Subcutaneous adipose tissue (tissue), 4 donors: ENCODE data around the gene PLCB2. TPM values are rescaled to one million over a fixed set of nuclear protein-coding genes. Genes with fewer than 3 reads are reported as not detected.

ENCODE experiments used
- total RNA-seq, 4 donors: library from RNA; depleted of rRNA; stranded (reverse); fragments of >200 nt; gene quantifications; one replicate each; pipeline ENCODE4 v1.1.0, GENCODE V29; 2016
- TF ChIP-seq, protein P1 (sequence below): fragments of 450-650 bp; IDR thresholded peaks from one replicate; pipeline ENCODE4 v1.5.1; 2016; ENCODE audit warnings: low read depth, mild to moderate bottlenecking, control low read depth, antibody characterized with exemption, moderate library complexity

Gene PLCB2
- total RNA-seq, 4 donors from 2014 or later: 13.8 to 69.7 (median 20.2) TPM

DNA sequence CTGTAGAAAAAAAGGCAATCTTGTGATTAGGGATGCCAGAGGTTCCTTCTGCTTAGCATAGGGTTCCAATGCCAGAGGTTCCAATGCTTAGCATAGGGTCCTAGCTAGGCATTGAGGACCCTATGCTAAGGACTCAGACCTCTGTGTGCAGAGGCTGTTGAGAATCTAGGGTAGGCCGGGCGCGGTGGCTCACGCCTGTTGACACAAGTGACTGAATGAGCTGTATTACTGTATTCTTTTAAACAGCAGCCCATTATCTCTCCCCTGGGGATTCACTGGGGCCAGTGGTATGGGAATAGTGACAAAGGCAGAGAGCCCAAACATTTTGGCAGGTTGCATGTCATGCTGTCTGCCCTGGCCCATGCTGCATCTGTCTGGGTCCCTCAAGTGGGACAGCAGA, 52.7 kb downstream of the PLCB2 start:
- TF ChIP-seq, protein P1, sequence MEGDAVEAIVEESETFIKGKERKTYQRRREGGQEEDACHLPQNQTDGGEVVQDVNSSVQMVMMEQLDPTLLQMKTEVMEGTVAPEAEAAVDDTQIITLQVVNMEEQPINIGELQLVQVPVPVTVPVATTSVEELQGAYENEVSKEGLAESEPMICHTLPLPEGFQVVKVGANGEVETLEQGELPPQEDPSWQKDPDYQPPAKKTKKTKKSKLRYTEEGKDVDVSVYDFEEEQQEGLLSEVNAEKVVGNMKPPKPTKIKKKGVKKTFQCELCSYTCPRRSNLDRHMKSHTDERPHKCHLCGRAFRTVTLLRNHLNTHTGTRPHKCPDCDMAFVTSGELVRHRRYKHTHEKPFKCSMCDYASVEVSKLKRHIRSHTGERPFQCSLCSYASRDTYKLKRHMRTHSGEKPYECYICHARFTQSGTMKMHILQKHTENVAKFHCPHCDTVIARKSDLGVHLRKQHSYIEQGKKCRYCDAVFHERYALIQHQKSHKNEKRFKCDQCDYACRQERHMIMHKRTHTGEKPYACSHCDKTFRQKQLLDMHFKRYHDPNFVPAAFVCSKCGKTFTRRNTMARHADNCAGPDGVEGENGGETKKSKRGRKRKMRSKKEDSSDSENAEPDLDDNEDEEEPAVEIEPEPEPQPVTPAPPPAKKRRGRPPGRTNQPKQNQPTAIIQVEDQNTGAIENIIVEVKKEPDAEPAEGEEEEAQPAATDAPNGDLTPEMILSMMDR: no peak

DNA sequence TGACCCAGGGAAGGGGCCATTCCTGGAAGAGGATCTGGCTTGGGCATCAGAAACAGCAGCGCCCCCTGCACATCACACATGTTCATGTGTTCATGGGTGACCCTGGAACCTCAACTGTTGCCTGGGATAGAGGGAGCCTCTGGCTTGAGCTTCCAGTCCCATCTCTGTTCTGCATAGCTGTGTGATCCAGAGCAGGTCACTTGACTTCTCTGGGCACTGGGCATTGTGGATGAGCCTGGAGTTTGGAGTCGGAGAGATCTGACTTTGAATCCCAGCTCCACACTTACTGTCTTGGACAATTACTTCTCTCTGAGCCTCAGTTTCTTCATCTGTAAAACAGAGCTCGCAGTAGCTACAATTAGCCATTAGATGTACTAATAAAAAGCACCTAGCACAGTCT, 53.3 kb downstream of the PLCB2 start:
- TF ChIP-seq, protein P1: no peak

DNA sequence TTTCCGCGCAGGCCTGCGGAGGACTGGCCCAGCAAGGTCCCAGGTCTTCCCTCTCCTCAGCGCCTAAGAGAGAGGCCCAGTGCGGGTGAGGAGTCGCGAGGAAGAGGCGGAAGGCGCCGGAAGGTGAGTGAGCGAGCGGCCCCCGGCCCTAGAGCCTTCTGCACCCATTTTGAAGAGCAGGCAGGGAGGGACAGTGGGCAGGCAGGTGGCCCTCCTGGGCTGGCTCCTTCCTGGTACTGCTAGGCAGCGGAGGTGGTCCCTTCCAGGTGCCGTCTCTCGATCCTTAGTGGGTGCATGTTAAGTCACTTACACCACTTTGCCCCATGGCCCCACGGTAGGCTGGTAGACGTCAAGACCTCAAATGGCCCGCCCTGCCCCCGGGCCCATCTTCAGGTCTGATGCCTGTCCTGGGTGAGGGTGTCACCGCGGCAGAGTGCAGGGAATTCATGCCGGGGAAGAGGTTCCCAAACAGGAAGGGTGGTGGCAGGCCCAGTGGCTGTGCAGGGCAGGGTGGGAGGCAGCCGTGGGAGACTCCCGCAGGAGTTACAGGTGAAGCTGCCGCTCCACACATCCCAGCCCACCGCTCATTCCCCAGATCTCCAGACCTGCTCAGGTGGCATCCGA, 54.5 kb downstream of the PLCB2 start:
- TF ChIP-seq, protein P1: no peak

DNA sequence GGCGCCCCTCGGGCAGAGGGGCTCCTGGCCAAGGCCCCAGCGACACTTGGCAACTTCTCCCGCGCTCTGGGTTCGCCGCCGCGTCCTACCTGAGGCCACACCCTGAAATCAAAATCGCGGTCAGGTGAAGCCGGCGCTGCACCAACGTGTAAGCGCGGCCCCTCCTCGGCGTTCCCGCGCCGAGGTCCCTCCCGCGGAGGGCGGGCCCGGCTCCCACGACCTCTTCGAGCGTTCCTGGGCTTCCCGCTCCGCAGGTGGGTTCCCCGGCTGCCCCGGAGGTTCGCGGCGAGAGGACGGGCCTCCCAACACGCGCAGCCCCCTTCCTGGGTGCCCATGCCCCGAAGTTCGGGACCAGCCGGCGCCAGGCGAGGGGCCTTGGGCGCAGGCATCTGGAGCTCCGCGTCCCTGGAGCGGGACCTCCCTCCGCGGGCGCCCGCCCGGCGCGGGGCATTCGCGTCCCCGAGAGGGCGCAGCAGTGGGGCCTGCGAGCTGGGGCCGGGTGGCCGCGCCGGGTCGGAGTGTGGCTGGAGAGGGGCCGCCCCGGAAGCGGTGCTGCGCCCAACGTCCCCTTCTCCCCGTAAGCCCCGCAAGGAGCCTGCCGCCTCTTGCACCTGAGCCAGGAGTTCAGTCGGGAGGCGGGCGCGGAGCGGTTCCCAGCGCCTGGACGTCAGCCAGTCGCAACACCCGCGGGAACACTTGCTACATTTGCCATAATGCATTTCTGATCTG, 55.1 kb downstream of the PLCB2 start:
- TF ChIP-seq, protein P1: no peak

DNA sequence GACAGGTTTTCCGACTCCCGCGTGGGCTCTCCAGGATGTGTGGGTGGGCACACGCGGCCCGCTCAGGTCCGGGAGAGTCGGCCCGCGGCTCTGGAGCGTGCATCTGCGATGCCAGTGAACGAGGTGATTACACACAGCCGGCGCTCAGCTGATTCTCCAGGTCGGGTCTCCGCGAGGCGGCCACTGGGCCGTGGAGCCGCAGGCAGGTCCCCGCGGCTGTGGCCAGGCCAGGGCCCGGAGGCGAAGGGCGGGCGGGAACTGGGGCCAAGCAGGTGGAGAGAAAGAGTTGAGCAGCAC, 55.6 kb downstream of the PLCB2 start:
- TF ChIP-seq, protein P1: no peak

DNA sequence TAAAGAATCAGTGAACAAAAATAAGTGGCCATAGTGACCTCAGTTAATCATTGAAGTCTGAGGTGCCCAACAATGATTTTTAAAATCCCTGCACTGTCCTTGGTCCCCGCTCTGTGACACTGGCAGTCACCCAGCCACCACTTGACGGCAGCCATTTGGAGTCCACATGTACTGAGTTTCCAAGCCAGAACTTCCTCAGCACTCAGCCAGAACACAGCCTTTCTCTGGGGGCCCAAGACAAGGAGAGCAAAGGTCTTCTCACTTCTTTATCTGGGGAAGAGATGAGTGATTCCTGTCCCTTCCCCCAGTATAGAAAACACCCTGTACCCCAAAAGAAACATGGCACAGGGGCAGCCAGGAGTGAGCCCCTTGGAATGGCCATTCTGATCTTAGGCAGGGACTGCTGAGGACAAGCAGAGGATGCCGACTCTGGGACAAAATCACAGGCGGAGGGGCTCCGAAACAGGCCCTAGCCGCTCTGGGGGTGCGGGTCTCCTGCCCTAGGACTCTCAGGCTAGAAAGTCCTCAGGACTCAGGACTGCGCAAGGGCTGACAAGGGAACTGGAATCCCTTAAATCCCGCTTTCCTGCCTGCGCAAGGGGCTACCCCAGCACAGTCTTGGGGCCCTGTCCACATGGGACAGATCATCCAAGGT, 56.1 kb downstream of the PLCB2 start:
- TF ChIP-seq, protein P1: no peak

DNA sequence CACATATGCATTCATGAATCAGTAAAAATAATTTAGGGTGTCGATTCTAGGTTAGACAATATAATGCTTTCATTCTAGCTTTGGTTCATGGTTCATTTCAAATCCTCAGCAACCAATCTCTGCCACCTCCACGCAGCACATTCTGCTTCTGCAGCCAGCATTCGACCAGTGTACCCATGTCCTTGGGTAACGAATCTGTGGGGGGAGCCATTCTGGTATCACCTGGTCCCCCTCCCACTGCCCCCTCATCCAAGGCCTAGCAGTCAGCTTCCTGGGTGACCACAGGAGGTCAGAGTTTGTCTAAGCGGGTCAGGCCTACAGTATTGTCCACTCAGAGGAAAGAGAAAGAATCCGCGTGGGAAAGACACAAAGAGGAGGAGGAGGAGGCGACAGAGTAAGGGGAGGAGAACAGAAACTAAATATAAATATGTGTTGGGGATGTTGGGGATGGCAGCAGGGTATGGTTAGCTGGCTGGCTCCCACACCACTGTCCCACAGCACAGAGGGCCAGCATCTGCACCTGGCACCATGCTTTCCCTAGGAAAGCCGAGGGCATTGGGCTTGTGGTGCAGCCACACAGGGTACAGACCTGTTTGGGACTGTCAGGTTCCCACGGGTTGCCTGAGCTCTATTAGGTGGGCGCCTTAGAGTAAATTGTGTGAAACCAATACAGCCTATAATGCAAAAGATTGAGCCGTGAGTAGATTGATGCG, 56.8 kb downstream of the PLCB2 start:
- TF ChIP-seq, protein P1: no peak
